NT2/D1 (cell line): Measurements from ENCODE around the gene IL3RA.

Source experiments
- YY1 ChIP-seq: IDR thresholded peaks from 2 replicates; pipeline ENCODE4 v1.6.1; 2011; ENCODE audit not compliant: insufficient read length, insufficient read depth
- ZNF274 ChIP-seq: IDR thresholded peaks from 2 replicates; pipeline ENCODE4 v1.6.1; 2011; ENCODE audit warnings: mild to moderate bottlenecking, low read depth, low read length

DNA sequence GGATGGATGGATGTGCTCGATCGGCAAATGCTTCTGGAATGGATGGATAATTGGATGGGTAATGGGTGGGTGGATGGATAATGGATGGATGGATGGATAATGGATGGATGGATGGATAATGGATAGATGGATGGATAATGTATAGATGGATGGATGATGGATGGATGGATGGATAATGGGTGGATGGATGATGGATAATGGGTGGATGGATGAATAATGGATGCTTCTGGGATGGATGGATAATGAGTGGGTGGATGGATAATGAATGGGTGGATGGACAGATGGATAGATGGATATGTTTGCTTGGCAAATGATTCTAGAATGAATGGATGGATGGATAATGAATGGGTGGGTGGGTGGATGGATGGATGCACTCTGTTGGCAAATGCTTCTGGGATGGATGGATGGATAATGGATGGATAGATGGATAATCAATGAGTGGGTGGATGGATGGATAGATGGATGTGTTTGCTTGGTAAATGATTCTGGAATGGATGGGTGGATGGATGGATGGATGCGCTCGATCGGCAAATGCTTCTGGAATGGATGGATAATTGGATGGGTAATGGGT is 59.1 kb downstream of the IL3RA start:
- TF ChIP-seq YY1 = no peak
- TF ChIP-seq ZNF274 = no peak
